ENCODE data around the gene MAPT. TPM values are rescaled to one million over a fixed set of nuclear protein-coding genes. Genes with fewer than 3 reads are reported as not detected.

MAPT gene
- total and polyA plus RNA-seq, 2 experiments from 2014 or later: 0.37 to 0.71 TPM

DNA sequence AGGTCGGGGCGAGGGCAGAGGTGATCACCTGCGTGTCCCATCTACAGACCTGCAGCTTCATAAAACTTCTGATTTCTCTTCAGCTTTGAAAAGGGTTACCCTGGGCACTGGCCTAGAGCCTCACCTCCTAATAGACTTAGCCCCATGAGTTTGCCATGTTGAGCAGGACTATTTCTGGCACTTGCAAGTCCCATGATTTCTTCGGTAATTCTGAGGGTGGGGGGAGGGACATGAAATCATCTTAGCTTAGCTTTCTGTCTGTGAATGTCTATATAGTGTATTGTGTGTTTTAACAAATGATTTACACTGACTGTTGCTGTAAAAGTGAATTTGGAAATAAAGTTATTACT is 133.6 kb downstream of the MAPT start:
- H3K36me3 ChIP-seq (replicated peaks; ENCODE audit: insufficient read depth, low read depth): no peaks in the 10 kb centered on the region
- 95% methylated on average over 4 of the region's 4 CpGs for WGBS (ENCODE audit: low lambda C conversion rate, missing lambda C conversion rate)
- H4K20me1 ChIP-seq (ENCODE audit: insufficient read depth, poor library complexity, severe bottlenecking): peaks cover 6% of the 10 kb centered on the region

DNA sequence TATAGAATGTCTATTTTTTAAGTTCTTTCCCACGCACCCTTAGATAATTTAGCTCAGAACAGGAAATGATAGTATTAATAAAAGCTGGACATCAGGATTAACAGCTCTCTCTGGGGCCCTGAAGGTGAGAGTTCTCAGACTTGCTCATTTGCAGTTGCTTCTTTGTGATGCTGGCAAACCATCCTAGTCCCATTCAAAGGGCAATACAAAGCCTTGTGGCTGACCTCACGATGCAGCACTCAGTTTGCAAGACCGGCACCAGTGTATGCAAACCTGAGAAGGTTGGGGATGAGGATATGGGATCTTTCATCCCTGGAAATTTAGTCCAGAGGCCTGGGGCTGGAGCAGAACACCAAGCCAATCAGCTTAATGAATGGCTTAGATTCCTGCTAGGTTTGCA is 134.0 kb downstream of the MAPT start:
- no peaks in the 10 kb centered on the region for H3K79me2 ChIP-seq
- no peaks in the 10 kb centered on the region for H3K36me3 ChIP-seq (replicated peaks; ENCODE audit: insufficient read depth, low read depth)
- H3K4me3 ChIP-seq: no peak overlapping the region
- 85% methylated on average over 3 of the region's 3 CpGs for WGBS (ENCODE audit: low lambda C conversion rate, missing lambda C conversion rate)
- H3K9me3 ChIP-seq (ENCODE audit: low read depth): no peaks in the 10 kb centered on the region
- DNase-seq (ENCODE audit: low spot score): no peak
- no peaks in the 10 kb centered on the region for H3K27me3 ChIP-seq
- H4K20me1 ChIP-seq (ENCODE audit: insufficient read depth, poor library complexity, severe bottlenecking): peaks cover 6% of the 10 kb centered on the region
- TF ChIP-seq EZH2phosphoT487 (IDR thresholded peaks at IDR 0.05; ENCODE audit: low read depth, severe bottlenecking, unreplicated experiment): no peak
- no peak overlapping the region for H3K27ac ChIP-seq
- H3K4me1 ChIP-seq (ENCODE audit: insufficient read depth): no peaks in the 10 kb centered on the region
- H3K9me2 ChIP-seq (replicated peaks; ENCODE audit: insufficient read depth): no peaks in the 10 kb centered on the region
- H3K4me2 ChIP-seq: no peak overlapping the region
- H2AFZ ChIP-seq: no peak overlapping the region

More for the DNA sequence above, 133.6 kb downstream of the MAPT start:
- no peaks in the 10 kb centered on the region for H3K4me1 ChIP-seq (ENCODE audit: insufficient read depth)
- no peak overlapping the region for H3K4me2 ChIP-seq
- no peaks in the 10 kb centered on the region for H3K9me3 ChIP-seq (ENCODE audit: low read depth)
- H3K27ac ChIP-seq: no peak overlapping the region
- H3K4me3 ChIP-seq: no peak overlapping the region
- no peaks in the 10 kb centered on the region for H3K9me2 ChIP-seq (replicated peaks; ENCODE audit: insufficient read depth)
- no peak overlapping the region for H2AFZ ChIP-seq
- H3K27me3 ChIP-seq: no peaks in the 10 kb centered on the region
- H3K79me2 ChIP-seq: no peaks in the 10 kb centered on the region
- TF ChIP-seq EZH2 (IDR thresholded peaks at IDR 0.05; ENCODE audit: borderline replicate concordance) (no peak), EZH2phosphoT487 (IDR thresholded peaks at IDR 0.05; ENCODE audit: low read depth, severe bottlenecking, unreplicated experiment) (no peak), CTCF (IDR thresholded peaks at IDR 0.05; ENCODE audit: poor library complexity) (no peak)
- no peak for DNase-seq (ENCODE audit: low spot score)

DNA sequence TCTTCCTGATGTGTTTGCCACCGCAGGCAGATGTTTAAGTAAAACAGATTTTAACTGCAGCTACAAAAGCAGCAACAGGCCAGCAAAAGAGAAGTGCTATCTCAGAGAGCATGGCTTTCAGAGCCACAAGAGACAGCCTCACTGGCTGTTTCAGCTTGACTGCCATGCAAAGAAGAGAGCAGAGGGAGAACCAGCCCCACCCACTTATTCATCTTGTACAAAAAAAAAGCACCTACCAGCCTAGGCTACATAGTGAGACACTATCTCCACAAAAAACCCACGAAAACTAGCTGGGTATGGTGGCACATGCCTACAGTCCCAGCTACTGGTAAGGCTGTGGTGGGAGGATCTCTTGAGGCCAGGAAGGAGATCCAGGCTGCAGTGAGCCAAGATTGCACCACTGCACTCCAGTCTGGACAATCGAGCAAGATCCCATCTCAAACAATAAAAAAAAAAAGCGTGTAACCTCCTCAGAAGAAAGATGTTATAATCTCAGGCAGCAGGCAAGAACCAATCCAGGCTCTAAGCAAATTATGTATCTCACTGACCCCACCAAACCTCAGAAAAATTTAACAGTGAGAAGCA is 134.7 kb downstream of the MAPT start:
- no peak overlapping the region for H2AFZ ChIP-seq
- H3K9me3 ChIP-seq (ENCODE audit: low read depth): no peaks in the 10 kb centered on the region
- TF ChIP-seq EZH2phosphoT487 (IDR thresholded peaks at IDR 0.05; ENCODE audit: low read depth, severe bottlenecking, unreplicated experiment): no peak
- no peak for TF ChIP-seq CTCF (IDR thresholded peaks at IDR 0.05; ENCODE audit: poor library complexity)
- no peak for TF ChIP-seq EZH2 (IDR thresholded peaks at IDR 0.05; ENCODE audit: borderline replicate concordance)
- 74% methylated on average over 4 of the region's 4 CpGs for WGBS (ENCODE audit: low lambda C conversion rate, missing lambda C conversion rate)
- H3K4me1 ChIP-seq (ENCODE audit: insufficient read depth): no peaks in the 10 kb centered on the region
- H3K4me3 ChIP-seq: no peak overlapping the region
- H3K9me2 ChIP-seq (replicated peaks; ENCODE audit: insufficient read depth): no peaks in the 10 kb centered on the region
- no peaks in the 10 kb centered on the region for H3K36me3 ChIP-seq (replicated peaks; ENCODE audit: insufficient read depth, low read depth)
- H3K79me2 ChIP-seq: no peaks in the 10 kb centered on the region
- H3K27me3 ChIP-seq: no peaks in the 10 kb centered on the region
- H4K20me1 ChIP-seq (ENCODE audit: insufficient read depth, poor library complexity, severe bottlenecking): peaks cover 6% of the 10 kb centered on the region
- no peak overlapping the region for H3K4me2 ChIP-seq
- no peak overlapping the region for H3K27ac ChIP-seq
- DNase-seq (ENCODE audit: low spot score): no peak

DNA sequence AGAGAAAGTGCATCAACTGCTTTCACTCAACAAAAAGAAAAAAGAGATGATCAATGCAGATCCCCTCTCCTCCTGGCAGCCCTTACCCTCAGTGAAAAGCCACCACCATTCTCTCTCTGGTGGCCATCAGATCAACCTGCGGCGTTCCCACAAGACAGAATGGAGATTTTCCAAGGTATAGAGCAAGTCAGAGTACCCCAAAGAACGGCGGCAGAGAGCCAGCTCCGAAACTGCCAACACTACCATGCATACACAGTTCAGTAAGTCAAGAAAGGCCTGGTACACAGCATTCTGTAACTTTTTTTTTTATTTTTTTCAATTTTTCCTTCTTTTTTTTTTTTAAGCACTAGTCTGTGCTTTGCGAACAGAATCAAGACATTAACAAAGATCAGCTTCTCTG is 135.3 kb downstream of the MAPT start:
- DNase-seq (ENCODE audit: low spot score): no peak
- Histone ChIP-seq H3K27me3 (no peaks in the 10 kb centered on the region), H3K36me3 (replicated peaks; ENCODE audit: insufficient read depth, low read depth) (no peaks in the 10 kb centered on the region), H3K79me2 (no peaks in the 10 kb centered on the region), H3K4me3 (no peak overlapping the region), H3K4me1 (ENCODE audit: insufficient read depth) (no peaks in the 10 kb centered on the region), H3K27ac (no peak overlapping the region), H3K9me3 (ENCODE audit: low read depth) (no peaks in the 10 kb centered on the region), H2AFZ (no peak overlapping the region), H4K20me1 (ENCODE audit: insufficient read depth, poor library complexity, severe bottlenecking) (peaks cover 6% of the 10 kb centered on the region), H3K9me2 (replicated peaks; ENCODE audit: insufficient read depth) (no peaks in the 10 kb centered on the region), H3K4me2 (no peak overlapping the region)
- TF ChIP-seq EZH2 (IDR thresholded peaks at IDR 0.05; ENCODE audit: borderline replicate concordance) (no peak), EZH2phosphoT487 (IDR thresholded peaks at IDR 0.05; ENCODE audit: low read depth, severe bottlenecking, unreplicated experiment) (no peak), CTCF (IDR thresholded peaks at IDR 0.05; ENCODE audit: poor library complexity) (no peak)
- 98% methylated on average over 6 of the region's 6 CpGs for WGBS (ENCODE audit: low lambda C conversion rate, missing lambda C conversion rate)
